Spleen (tissue), 11 donors: ENCODE data around the gene PHACTR1. TPM values are rescaled to one million over a fixed set of nuclear protein-coding genes. Genes with fewer than 3 reads are reported as not detected.

Source experiments
- DNase-seq: peaks from one replicate; pipeline ENCODE4 v3.0.0-alpha.2; 2020
- H3K27ac ChIP-seq, 8 donors: fragments of 200-600 bp; sonication (generic) in 7 of 8; 1 replicate in 4 of 8; 2 replicates in 4 of 8; pipeline versions ENCODE4 v1.5.0 to v1.8.0; 2016 to 2021; ENCODE audit warnings: inconsistent platforms in 4 of 8, mild to moderate bottlenecking in 4 of 8, moderate library complexity in 1 of 8
- H3K27me3 ChIP-seq, 7 donors: fragments of 200-600 bp; sonication (generic) in 6 of 7; replicated peaks in 1 of 7; 1 replicate in 4 of 7; 2 replicates in 3 of 7; pipeline versions ENCODE4 v1.5.0 to v1.8.0; 2016 to 2021; ENCODE audit warnings: inconsistent platforms in 3 of 7, mild to moderate bottlenecking in 1 of 7
- H3K36me3 ChIP-seq, 6 donors: fragments of 200-600 bp; sonication (generic) in 5 of 6; 1 replicate in 4 of 6; 2 replicates in 2 of 6; pipeline versions ENCODE4 v1.5.0 to v1.8.0; 2016 to 2021; ENCODE audit warnings: inconsistent platforms in 2 of 6
- H3K4me1 ChIP-seq, 6 donors: fragments of 200-600 bp; sonication (generic) in 5 of 6; 1 replicate in 3 of 6; 2 replicates in 3 of 6; pipeline versions ENCODE4 v1.5.0 to v1.8.0; 2016 to 2021; ENCODE audit warnings: inconsistent platforms in 3 of 6
- H3K4me3 ChIP-seq, 8 donors: fragments of 200-600 bp; sonication (generic) in 7 of 8; 1 replicate in 4 of 8; 2 replicates in 4 of 8; pipeline versions ENCODE4 v1.5.0 to v1.8.0; 2016 to 2021; ENCODE audit warnings: inconsistent platforms in 4 of 8, mild to moderate bottlenecking in 4 of 8, moderate library complexity in 2 of 8
- H3K9me3 ChIP-seq, 8 donors: fragments of 200-600 bp; sonication (generic) in 7 of 8; 1 replicate in 4 of 8; 2 replicates in 4 of 8; pipeline versions ENCODE4 v1.5.0 to v1.8.0; 2016 to 2021; ENCODE audit warnings: inconsistent platforms in 4 of 8
- CTCF ChIP-seq, 11 experiments: fragments of 200-600 bp in 7 of 11; fragments of 450-650 bp in 4 of 11; sonication (generic) in 4 of 11; IDR thresholded peaks in 8 of 11; conservative IDR thresholded peaks in 3 of 11; 1 replicate in 7 of 11; 2 replicates in 4 of 11; pipeline versions ENCODE4 v1.4.0 to v1.8.0; 2016 to 2021; ENCODE audit warnings: antibody characterized with exemption in 11 of 11, inconsistent platforms in 4 of 11, mild to moderate bottlenecking in 1 of 11
- POLR2A ChIP-seq, 3 donors: fragments of 450-650 bp; IDR thresholded peaks; one replicate each; pipeline ENCODE4 v1.5.1; 2017; ENCODE audit warnings: antibody characterized with exemption in 3 of 3, mild to moderate bottlenecking in 1 of 3
- POLR2AphosphoS5 ChIP-seq, 3 donors: sonication (generic); formaldehyde crosslinking; IDR thresholded peaks; one replicate each; pipeline ENCODE4 v1.5.1; 2017; ENCODE audit warnings: antibody characterized with exemption in 3 of 3
- WGBS, 5 donors: extraction: QIAGEN DNeasy Blood & Tissue Kit in 3 of 5; methylation state at CpG; one replicate each; pipeline versions ENCODE4 v1.1.5 to v1.1.7; 2013 to 2018; 5-methylcytosine and 5-hydroxymethylcytosine counted together
- intact Hi-C: fragments of 100-400 bp; cut with DNase I; formaldehyde crosslinking; loops from one replicate; pipeline ENCODE4 v1.15.0; 2023; ENCODE audit warnings: low total_unique reads
- polyA plus RNA-seq, 3 donors: library from polyadenylated mRNA; stranded (reverse); fragments of 200-250 nt; gene quantifications; one replicate each; pipeline ENCODE4 v1.2.1, GENCODE V29; 2013
- small RNA-seq, 4 donors: library from RNA; depleted of rRNA; stranded (forward); fragments of <200 nt; gene quantifications; one replicate each; pipeline ENCODE3, GENCODE V24; 2016
- total RNA-seq, 7 donors: library from RNA; depleted of rRNA in 3 of 7; stranded (reverse); fragments of >200 nt in 3 of 7; fragmentation: NEBNext Ultra II Directional in 4 of 7; extraction: Animal tissue kit (Norgen Biotek cat#: 25700) in 4 of 7; gene quantifications; one replicate each; pipeline versions ENCODE4 v1.1.0 to v1.2.1, GENCODE V29; 2016 to 2021
- donor health status: healthy with polysubstance abuse.
- donor health status: DM: no; HTN: no; CAD: no; lungs with moderate emphysema.
- donor health status: DM: no; HTN: no; CAD: no.
- donor health status: Bipolar disorder and iron deficiency.
- donor health status: healthy.
- donor health status: DM: no; HTN: no; CAD: no.
- donor health status: DM: yes; HTN: yes; CAD: no.

PHACTR1 gene
- total and polyA plus RNA-seq, 10 donors, result 8.5 to 45.3 (median 30.8) TPM

GRCh38 chr6:13338038-13338437, 621.5 kb downstream of the PHACTR1 start:
- intact Hi-C loops, result loop anchor here (10.0 kb wide), 3 partner anchors 47 to 147 kb away; partner anchors contain the start of gene GFOD1
- H3K4me3 ChIP-seq, result peak overlapping the region in 1 of 8 donors; percentile 6
- peaks cover 0 to 11% (median 4%) of the 10 kb centered on the region in 8 donors for H3K9me3 ChIP-seq
- no peaks in the 10 kb centered on the region for H3K36me3 ChIP-seq
- H3K4me1 ChIP-seq, result peaks cover 4 to 49% (median 17%) of the 10 kb centered on the region in 6 donors
- no peaks in the 10 kb centered on the region for H3K27me3 ChIP-seq
- 43 to 63% (median 55%) methylated on average over 5 of the region's 5 CpGs for WGBS, 5 donors
- peak overlapping the region in 5 of 8 donors; percentile 17 to 72 (median 59) for H3K27ac ChIP-seq
- no peak for DNase-seq
- no peak for TF ChIP-seq CTCF (IDR thresholded peaks at IDR 0.05 in 8 of 11, conservative IDR thresholded peaks at IDR 0.05 in 3 of 11)
- TF ChIP-seq POLR2A (IDR thresholded peaks at IDR 0.05), result no peak
- TF ChIP-seq POLR2AphosphoS5 (IDR thresholded peaks at IDR 0.05), result no peak

Small RNA genes lying within 50 kb of the gene (small RNA-seq; reads per million reads assigned to genes)
- 0 to 0.07 (median 0) reads per million in 4 donors for gene RNU1-11P
